NAMALWA (cell line): Measurements from ENCODE around the gene TNRC18.
"Not testable (repeated sequence)": the region's sequence is repeated elsewhere in the genome, so short reads cannot be mapped to it uniquely, and the experiment has no call there.

Experiments used
- DNase-seq: peaks from one replicate; pipeline ENCODE4 v3.0.0-alpha.2; 2015; ENCODE audit warnings: low spot score

The TNRC18 gene

DNA sequence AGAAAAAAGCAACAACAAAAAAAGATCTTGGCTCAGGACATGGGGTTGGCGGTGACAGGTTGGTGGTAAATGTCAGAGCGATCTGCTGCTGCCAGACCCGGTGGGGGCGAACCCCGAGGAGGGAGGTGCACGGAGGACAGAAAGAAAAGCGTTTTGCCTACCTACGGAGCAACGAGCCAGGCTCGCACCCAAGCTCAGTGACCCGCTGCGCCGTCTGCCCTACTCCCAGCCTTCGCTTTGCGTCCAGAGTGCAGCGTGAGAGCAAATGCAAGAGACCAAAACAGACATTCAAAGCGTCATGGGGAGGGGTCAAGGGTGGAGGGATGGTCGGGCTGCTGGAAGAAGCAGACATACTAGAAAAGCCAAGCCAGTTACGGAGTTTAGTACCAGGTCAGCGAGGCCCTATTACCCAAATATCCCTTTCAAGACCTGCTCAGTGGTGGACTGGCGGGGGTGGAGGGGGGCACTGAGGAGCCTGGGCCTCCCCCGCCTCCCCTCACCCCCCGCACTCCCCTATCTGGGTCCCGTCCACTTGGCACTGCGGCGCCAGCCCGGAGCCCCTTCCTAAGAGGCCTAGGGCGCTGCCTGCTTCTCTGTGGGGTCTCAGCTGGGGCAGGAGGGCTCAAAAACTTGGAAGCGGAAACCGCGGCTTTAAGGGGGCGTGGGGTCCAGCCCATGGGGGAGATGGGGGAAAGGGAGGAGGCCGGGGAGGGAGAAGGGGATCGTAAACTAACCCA is 74.0 kb downstream of the TNRC18 start:
- DNase-seq: no peak

DNA sequence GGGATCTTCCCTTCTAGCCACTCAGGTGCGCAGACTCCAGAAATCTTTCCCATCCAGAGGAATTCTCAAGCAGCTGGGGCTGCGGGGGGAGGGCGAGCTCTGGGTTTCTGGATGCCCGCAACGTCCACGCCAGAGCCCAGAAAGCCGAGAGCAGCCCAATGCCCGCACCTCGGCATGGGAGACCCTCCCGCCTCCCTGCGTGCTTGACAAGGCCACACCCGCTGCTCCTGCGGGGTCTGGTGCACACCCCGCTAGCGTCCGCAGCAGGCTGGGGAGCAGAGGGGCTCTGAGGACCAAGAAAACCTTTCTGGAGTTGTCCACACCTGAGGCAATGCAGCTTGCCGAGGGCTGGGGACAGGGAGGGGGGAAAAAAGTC is 74.6 kb downstream of the TNRC18 start:
- no peak for DNase-seq

DNA sequence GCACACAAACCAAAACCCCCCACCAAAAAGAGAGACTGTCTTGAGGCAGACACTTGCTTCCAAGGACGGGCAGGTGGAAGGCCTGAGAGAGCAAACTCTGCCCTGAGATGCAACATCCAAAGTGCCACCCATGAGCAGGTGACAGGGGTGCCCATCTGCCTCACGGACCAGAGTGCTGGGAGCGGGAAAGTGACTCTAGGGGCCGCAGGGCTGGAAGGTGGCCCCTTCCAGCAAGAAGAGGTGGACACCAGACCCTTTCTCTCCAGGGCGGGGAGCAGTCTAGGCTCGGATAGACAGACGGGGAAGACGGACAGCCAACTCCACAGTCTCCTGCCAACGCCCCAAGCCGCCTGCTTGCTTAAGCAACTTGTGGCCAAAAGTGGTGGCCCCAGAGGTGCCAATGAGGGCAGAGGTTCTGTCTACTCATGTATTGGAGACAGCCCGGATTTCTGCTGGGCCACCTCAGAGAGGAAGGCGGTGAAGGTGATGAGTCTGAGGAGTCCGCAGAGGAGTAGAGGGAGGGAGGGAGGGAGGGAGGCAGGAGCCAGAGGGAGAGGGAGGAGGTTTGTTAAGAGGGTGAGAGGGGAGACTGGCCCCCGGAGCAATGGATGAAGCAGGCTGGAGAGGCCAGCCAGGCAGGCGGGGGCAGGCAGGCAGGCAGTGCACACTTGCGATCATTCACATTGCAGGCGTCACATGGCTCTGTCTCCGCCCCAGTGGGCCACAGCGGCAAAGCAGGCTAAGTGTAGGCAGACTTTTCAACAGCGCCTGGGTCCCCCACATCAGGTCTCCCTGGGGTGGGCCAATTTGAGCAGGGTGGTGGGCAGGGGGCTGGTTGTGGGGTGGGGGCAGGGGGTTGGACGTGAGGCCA is 75.3 kb downstream of the TNRC18 start:
- DNase-seq: no peak

DNA sequence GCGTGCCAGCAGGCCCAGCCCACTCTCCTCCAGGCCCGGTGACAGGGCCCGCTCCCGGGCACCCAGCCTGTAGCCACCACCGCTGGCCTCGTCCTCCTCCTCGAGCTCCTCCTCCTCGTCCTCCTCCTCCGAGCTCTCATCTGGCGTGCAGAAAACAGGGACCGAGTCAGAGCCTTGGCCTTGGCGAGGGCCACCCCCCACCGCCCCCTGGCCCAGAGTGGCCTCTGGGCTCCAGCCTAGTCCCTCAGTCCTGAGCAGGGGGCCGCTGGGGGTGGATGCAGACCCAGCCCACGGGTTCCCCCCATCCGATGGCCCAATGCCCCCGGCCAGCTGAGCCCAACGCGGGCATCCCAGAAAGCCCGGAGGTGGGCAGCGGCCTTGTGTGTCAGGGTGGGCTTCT is 78.0 kb downstream of the TNRC18 start:
- DNase-seq: no peak

DNA sequence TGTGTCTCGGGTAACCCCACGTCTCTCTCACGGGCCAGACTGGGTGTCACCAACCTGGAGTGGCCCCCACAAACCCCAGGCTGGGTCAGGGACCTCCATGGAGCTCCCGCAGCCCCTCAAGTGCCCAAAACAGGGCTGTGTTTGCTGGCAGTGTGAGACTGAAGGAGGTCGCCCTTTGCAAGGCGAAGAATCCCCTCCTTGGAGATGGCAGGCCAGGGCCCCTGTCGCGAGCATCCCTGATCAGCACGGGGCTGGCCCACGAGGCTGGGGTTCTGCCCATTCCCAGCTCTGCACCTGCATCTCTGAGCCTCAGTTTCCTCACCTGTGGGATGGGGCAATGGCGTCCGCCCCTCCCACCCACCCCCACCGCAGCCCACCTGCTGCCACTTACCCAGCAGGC is 78.5 kb downstream of the TNRC18 start:
- no peak for DNase-seq

DNA sequence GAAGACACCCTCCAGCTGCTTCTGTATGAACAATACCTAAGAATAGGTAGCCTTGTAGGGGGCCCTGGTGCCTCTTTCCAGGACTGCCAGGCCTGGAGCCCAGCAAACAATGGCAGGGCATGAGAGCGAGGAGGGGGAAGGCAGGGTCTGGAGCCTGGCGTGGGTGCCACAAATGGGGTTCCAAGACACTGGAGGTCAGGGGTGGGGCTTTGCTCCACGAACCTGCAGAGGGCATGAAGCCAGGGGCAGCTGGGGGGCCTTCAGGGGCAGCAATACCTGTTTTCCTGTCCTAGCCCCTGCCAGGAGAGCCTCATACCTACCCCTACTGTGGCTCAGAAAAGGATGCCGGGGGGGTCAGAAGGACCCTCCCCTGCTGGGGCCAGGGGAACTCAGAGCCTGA is 79.3 kb downstream of the TNRC18 start:
- DNase-seq: no peak

DNA sequence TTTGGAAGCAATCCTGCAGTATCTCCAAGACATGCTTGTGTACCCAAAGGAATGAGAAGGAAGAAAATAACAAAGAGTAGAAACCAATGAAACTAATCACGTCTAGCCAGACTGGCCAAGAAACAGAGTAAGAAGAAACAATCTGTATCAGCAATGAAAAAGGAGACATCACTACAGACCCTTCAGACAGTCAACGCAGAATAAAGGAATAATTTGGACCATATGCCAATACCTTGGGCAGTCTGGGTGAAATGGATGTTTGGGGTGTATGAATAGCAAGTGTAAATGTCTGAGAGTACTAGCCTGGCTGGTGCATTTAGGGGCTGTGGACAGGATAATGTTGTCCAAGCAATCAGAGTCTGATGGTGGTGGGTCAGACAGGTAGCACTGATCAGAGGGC is 79.8 kb downstream of the TNRC18 start:
- DNase-seq: no peak

DNA sequence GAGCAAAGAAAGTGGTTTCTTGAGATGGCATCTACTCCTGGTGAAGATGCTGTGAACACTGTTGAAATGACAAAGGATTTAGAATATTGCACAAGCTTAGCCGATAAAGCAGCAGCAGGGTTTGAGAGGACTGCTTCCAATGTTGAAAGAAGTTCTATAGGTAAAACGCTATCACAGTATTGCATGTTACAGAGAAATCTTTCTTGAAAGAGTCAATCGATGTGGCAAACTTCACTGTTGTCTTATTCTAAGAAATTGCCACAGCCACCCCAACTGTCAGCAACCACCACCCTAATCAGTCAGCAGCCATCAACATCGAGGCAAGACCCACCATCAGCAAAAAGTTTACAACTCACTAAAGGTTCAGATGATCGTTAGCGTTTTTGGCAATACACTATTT is 81.0 kb downstream of the TNRC18 start:
- DNase-seq: no peak

DNA sequence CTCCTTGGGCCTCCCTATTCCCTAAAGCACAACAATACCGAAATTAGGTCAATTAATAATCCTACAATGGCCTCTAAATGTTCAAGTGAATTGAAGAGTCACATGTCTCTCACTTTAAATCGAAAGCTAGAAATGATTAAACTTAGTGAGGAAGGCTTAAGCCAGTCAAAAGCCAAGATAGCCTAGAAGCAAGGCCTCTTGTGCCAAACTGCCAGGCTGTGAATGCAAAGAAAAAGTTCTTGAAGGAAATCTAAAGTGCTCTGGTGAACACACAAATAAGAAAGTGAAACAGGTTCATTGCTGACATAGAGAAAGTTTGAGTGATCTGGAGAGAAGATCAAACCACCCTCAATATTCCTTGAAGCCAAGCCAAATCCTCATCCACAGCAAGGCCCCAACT is 83.7 kb downstream of the TNRC18 start:
- DNase-seq: no peak

DNA sequence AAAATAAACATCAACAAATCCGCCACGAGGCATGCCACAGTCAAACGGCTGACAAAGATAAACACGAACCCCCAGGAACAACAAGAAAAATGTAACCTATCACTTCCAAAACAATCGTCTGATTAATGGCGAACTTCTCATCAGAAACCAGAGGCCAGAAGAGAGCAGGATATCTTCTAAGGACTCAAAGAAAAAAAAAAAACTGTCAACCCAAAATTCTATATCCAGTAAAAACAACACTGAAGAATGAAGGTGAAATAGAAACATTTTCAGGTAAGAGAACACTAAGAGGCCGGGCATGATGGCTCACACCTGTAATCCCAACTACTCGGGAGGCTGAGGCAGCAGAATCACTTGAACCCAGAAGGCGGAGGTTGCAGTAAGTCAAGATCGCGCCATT is 86.6 kb downstream of the TNRC18 start:
- DNase-seq: no peak

DNA sequence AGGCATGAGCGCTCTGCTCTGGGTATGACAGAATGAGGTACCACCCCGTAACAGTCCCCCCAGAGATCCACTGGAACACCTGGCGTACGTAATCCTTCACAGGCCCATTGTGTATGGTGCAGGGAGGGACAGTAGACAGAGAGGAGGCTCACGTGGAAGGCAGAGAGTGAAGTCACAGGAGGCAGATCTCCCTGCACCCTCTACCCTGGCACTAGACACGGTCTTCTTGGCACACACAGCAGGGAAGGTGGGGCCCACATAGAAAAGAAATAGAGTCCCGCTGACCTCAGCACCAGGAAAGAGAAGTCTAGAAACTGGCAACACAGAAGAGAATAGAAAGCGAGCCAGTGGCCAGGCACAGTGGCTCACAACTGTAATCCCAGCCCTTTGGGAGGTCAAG is 89.0 kb downstream of the TNRC18 start:
- no peak for DNase-seq

DNA sequence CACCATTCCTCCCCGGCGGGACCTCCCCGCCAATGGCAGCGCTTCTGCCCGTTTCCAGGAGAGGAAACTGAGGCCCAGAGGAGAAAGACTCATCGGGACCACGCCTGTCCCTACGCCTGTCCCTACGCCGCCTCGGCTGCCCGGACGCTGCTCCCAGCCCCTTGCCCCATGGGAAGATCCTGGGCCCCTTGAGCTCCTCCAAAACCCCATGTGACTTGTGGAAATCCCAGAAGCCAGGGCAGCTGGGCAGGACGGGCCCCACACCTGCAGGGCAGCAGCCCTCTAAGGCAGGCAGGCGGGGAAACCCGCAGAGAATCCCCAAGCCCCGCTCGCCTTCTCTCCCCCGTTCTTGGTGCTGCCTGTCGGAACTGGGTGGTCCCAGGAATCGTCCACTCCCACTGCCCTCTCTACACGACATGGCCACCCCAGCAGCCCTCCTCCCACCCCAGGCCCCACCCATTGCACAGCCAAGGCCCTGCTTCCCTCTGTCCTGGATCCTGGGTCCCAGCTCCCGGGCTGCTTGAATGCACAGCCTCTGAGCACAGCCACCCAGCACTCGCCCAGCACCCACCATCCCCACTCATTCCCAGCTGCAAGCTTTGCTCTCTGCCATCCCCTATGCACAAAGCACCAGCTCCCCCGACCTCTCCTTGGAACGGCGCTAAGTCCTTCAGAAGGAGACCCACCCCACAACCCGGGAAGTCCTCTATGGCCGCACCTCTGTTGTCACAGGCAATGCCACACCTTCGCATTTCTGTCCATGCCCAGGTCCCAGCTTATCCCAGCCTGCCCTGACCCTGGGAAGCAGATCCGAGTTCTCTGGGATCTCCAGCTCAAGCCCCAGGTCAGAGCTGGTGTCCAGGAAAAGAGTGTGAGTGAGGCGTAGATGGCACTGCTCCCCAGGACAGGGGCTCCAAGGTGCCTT is 90.3 kb downstream of the TNRC18 start:
- DNase-seq: no peak

DNA sequence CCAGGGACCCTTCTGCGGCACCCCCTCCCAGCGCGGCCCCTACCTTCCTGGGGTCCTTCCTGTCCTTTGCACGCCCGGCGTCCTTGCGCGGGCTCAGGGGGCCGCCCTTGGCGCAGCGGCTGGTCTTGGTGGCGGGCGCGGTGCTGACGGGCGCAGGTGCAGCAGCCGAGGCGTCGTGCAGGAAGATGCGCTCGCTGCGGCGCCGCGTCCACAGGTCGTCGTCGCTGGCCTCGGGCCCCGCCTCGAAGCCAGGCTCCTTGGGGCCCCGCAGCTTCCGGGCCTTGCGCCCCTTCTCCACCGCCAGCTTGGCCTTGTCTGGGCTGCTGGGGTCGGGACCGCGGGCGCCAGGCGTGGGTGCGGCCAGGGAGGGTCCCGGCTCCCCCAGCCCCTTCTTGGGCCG is 91.1 kb downstream of the TNRC18 start:
- no peak for DNase-seq

DNA sequence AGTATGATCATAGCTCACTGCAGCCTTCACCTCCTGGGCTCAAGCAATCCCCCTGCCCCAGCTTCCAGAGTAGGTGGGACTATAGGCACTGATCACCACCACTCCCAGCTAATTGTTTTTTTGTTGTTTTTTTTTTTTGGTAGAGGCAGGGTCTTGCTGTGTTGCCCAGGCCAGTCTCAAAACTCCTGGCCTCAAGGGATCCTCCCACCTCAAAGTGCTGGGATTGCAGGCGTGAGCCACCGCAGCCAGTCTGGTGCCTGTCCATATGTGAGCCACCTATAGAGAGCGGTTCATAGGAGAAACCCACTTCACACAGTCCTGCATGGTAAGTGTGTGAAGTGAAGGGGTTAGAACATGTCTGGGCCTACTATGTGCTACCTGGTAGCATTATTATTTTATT is 93.3 kb downstream of the TNRC18 start:
- DNase-seq: no peak

DNA sequence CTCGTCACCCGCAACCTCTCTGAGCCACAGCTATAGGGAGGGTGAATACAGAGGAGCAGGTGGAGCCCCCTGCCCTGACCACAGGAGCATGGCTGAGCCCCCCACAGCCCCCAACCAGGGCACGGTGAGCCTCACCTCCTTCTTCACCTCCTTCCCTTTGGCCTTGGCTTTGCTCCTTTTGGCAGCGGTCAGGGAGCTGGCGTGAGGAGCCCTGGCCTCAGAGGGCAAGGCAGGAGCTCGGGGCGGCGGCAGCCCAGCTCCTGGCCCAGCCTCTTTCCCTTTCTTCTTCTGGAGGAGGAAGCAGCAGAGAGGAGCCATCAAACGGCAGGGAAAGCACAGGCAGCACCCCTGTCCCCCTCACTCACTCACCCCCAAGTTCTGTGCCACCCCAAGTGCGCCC is 98.7 kb downstream of the TNRC18 start:
- no peak for DNase-seq

DNA sequence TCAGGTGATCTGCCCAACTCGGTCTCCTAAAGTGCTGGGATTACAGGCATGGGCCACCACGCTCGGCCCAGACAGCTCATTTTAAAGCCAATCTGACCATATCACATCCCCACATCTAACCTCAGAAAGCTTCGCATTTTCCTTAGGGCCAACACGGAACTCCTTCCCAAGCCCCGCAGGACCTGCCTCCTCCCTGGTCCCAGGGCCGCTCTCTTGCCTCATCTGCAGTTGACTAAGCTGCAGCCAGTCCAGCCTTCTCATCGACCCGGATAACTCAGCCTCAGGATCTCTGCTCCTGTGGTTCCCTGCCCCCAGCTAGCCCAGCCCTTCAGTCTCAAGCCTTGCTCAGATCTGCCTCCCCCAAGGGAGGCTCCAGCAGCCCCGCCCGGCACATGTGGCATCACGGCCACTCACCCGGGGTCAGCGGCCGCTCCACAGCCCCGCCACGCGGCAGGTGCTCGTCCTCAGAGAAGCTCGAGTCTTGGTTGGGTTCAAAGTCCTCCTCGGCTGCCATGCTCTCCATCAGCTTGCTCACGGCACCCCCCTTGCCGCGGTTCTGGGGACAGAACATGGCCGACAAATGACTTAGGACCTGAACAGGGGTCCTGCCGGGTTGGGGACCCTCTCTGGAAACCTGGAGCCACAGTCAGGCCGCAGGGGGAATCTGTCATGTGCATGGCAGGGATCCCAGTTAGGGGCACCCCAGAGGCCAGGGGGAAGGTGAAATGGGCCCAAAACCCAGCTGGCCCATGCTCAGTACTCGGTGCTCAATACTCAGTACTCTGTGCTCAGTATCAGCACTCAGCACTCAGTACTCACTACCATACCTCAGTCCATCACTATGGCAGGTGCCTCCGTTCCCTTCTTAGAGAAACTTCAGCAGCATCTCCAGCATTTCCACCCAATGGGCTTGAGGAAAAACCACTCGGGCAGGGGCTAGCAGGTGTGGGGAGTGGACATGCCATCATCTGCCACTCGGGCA is 99.5 kb downstream of the TNRC18 start:
- not testable (repeated sequence) for DNase-seq

DNA sequence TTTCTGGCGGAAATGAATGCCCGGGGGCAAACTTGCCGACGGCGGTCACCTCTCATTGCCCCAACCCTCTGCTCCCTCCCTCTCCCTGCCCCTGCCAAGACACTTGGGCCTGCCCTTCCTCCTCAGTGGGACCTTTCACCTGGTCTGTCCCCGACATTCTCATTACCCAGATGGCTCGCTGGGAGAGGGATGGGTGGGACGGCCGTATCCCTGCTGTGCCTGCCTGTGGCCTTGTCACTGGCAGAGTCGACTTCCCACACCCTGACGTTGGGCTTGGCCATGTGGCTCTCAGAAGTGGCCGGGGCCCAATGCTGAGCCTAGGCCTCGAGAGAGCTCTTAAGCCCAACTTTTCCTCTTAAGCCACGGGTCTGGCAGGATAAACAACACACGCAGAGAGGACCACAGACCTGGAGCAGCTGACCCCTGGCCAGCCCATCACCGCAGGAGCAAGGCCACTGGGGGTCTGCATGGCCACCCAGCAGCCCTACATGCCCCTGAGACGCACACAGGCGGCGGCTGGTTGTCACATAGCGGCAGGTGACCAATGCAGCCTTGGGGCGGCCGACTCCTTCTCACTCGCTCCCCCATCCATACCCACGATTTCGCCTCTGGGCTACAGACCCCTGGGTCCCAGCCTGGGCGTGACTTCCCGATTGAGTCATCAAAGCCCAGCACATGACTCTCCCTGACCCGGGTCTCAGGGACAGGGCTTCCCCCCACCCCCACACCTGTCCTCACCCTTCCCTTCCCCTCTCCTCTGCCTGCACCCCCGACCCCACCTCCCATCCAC is 100.8 kb downstream of the TNRC18 start:
- DNase-seq: no peak

DNA sequence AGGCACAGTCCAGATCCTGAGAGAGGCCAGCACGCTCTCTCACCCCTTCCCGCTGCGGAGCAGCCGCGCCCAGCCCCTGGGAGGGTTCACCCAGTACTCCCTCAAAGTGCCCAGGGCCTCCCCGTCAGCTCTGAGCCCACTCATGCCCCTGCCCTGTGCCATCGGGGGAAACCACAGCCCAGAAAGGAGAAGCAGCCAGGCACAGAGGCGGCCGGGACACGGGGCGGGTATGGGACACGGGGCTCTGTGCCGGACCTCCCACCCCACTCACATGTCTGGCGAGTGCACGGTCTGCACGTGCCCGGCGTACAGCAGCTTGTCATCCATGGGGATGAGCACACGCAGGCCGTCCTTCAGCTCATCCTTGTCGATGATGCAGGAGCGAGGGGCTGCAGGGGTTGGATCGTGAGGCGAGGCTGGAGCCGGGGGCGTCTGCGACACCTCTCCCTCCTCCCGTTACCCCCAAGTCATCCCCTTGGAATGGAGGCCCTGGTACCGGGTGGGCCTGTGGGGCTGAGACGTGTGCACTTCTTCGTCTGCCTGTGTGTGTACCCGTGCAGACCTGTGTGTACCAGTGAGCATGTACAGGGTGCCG is 102.7 kb downstream of the TNRC18 start:
- DNase-seq: no peak

DNA sequence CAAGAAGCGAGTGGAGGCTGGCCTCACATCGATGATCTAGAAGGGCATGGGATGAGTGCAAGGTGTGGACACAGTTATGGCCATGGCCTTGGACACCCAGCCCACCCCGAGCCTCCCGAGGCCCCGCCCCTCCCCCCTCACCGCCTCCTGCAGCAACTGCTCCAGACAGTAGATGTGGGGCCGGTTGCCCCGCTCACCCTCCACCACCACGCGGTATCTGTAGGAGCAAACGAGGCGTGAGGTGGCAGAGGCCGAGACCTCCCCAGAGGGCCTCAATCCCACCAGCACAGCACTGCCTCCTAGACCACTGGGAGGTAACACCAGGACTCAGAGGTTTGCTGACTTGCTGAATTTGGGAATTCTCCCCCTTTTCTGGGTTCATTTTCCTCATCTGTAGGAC is 103.2 kb downstream of the TNRC18 start:
- no peak for DNase-seq

DNA sequence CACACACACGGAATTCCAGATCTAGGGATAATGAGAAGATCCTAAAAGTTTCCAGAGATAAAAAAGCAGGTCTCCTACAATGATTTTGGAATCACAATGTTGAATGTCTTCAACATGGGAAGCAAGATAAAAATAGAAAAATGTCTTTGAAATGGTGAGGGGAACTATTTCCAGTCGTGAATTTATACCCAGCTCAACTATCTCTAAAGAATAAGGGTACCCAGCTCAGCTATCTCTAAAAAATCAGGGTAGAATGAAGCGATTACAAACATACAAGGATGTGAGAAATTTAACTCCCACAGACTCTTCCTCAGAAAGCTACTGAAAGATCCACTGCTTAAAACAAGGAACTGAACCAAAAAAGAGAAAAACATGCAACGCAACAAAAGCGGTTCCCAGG is 105.0 kb downstream of the TNRC18 start:
- DNase-seq: not testable (repeated sequence)
